ENCODE measurements around the gene HAGHL. TPM values are rescaled to one million over a fixed set of nuclear protein-coding genes. Genes with fewer than 3 reads are reported as not detected.

HAGHL gene
- total and polyA plus RNA-seq, 2 experiments from 2014 or later = 21.6 to 35.3 TPM

DNA sequence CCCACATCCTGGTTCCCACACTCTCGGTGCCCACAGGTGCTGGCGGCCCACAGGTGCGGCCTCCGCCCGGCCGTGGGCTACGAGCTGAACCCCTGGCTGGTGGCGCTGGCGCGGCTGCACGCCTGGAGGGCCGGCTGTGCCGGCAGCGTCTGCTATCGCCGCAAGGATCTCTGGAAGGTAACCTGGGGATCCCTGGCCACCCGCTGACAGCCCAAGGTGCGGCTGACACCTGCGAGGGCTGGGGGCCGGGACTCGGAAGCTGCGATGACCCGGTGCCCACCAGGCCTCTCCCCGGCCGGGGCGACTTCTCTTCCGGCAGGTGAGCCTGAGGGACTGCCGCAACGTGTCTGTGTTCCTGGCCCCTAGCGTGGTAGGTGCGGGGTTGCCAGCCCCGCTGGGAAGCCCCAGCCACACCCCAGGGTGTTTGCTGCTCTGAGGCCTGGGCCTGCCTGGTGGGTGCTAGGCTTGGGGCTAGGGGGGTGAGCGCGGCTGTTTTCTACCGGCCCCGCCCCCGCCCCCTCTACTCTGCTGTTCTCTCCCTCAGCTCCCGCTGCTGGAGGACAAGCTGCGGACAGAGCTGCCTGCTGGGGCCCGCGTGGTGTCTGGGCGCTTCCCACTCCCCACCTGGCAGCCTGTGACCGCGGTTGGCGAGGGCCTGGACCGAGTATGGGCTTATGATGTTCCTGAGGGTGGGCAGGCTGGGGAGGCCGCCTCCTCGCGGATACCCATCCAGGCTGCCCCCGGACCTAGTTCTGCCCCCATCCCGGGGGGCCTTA is 5.0 kb upstream of the HAGHL start (continued):
- TF ChIP-seq, protein P1, sequence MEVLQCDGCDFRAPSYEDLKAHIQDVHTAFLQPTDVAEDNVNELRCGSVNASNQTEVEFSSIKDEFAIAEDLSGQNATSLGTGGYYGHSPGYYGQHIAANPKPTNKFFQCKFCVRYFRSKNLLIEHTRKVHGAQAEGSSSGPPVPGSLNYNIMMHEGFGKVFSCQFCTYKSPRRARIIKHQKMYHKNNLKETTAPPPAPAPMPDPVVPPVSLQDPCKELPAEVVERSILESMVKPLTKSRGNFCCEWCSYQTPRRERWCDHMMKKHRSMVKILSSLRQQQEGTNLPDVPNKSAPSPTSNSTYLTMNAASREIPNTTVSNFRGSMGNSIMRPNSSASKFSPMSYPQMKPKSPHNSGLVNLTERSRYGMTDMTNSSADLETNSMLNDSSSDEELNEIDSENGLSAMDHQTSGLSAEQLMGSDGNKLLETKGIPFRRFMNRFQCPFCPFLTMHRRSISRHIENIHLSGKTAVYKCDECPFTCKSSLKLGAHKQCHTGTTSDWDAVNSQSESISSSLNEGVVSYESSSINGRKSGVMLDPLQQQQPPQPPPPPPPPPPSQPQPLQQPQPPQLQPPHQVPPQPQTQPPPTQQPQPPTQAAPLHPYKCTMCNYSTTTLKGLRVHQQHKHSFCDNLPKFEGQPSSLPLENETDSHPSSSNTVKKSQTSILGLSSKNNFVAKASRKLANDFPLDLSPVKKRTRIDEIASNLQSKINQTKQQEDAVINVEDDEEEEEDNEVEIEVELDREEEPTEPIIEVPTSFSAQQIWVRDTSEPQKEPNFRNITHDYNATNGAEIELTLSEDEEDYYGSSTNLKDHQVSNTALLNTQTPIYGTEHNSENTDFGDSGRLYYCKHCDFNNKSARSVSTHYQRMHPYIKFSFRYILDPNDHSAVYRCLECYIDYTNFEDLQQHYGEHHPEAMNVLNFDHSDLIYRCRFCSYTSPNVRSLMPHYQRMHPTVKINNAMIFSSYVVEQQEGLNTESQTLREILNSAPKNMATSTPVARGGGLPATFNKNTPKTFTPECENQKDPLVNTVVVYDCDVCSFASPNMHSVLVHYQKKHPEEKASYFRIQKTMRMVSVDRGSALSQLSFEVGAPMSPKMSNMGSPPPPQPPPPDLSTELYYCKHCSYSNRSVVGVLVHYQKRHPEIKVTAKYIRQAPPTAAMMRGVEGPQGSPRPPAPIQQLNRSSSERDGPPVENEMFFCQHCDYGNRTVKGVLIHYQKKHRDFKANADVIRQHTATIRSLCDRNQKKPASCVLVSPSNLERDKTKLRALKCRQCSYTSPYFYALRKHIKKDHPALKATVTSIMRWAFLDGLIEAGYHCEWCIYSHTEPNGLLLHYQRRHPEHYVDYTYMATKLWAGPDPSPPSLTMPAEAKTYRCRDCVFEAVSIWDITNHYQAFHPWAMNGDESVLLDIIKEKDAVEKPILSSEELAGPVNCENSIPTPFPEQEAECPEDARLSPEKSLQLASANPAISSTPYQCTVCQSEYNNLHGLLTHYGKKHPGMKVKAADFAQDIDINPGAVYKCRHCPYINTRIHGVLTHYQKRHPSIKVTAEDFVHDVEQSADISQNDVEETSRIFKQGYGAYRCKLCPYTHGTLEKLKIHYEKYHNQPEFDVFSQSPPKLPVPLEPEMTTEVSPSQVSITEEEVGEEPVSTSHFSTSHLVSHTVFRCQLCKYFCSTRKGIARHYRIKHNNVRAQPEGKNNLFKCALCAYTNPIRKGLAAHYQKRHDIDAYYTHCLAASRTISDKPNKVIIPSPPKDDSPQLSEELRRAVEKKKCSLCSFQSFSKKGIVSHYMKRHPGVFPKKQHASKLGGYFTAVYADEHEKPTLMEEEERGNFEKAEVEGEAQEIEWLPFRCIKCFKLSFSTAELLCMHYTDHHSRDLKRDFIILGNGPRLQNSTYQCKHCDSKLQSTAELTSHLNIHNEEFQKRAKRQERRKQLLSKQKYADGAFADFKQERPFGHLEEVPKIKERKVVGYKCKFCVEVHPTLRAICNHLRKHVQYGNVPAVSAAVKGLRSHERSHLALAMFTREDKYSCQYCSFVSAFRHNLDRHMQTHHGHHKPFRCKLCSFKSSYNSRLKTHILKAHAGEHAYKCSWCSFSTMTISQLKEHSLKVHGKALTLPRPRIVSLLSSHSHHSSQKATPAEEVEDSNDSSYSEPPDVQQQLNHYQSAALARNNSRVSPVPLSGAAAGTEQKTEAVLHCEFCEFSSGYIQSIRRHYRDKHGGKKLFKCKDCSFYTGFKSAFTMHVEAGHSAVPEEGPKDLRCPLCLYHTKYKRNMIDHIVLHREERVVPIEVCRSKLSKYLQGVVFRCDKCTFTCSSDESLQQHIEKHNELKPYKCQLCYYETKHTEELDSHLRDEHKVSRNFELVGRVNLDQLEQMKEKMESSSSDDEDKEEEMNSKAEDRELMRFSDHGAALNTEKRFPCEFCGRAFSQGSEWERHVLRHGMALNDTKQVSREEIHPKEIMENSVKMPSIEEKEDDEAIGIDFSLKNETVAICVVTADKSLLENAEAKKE (CRISPR knock-in tag; IDR thresholded peaks at IDR 0.05) = no peak
- TF ChIP-seq, protein P2, sequence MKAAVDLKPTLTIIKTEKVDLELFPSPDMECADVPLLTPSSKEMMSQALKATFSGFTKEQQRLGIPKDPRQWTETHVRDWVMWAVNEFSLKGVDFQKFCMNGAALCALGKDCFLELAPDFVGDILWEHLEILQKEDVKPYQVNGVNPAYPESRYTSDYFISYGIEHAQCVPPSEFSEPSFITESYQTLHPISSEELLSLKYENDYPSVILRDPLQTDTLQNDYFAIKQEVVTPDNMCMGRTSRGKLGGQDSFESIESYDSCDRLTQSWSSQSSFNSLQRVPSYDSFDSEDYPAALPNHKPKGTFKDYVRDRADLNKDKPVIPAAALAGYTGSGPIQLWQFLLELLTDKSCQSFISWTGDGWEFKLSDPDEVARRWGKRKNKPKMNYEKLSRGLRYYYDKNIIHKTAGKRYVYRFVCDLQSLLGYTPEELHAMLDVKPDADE (IDR thresholded peaks at IDR 0.05) = no peak
- no peak for TF ChIP-seq EZH2 (IDR thresholded peaks at IDR 0.05; ENCODE audit: low read depth, unreplicated experiment)

DNA sequence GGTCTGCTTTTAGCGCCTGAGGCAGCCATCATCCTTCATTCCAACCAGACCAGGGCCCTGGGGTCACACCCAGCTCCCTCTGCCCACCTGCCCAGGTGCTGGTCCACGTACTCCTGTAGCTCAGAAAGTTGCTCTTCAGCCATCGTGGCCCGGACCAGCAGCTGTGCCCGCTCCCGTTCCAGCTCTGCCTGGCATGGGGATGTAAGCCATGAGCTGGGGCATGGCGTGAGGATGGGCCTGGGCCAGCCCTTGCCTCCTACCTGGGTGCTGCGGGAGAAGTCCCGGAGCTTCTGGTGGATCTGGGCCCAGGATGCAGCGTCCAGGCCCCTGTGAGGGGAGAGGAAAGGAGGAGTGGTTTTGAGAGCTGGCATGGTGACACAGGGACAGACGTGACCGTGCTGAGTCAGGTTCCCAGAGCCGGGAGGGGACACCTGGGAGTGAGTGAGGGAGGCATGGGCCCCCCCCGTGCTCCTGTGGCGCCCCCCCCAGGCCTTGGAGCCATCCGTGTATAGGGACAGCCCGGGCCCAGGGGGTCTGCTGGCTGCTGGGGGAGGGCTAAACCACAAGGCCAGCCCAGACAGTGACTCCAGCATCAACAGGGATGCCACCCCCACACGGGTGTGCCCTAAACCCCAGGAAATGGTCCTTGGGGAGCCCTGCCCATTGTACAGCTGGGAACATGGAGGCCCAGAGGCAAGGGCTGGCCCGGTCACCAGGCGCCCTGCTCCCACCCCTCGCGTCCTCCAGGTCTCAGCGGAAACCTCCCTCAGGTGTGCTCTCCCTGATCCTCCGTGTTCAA is 3.9 kb upstream of the HAGHL start:
- Histone ChIP-seq H3K27me3 (ENCODE audit: insufficient read depth) (peaks cover 19% of the 10 kb centered on the region; the same call in 1 of the 2 replicates), H3K4me2 (no peak overlapping the region), H3K36me3 (ENCODE audit: insufficient read depth) (no peaks in the 10 kb centered on the region), H4K20me1 (replicated peaks; ENCODE audit: insufficient read depth) (no peaks in the 10 kb centered on the region), H3K27ac (ENCODE audit: low read depth) (no peak overlapping the region), H2AFZ (no peak overlapping the region), H3K9me2 (ENCODE audit: insufficient read depth) (no peaks in the 10 kb centered on the region), H3K4me3 (no peak overlapping the region), H3K4me1 (ENCODE audit: insufficient read depth) (peaks cover 8% of the 10 kb centered on the region; the same call in 1 of the 2 replicates), H3K79me2 (replicated peaks; ENCODE audit: insufficient read depth) (no peaks in the 10 kb centered on the region), H3F3A (replicated peaks; ENCODE audit: low read depth) (peaks cover 12% of the 10 kb centered on the region)
- no peaks in the 10 kb centered on the region for H3K9me3 Mint-ChIP-seq
- peaks cover 9% of the 10 kb centered on the region; the same call in 2 of the 3 replicates for H3K4me1 Mint-ChIP-seq
- no peak for TF ChIP-seq JUNB (IDR thresholded peaks at IDR 0.05; ENCODE audit: unreplicated experiment)
- no peaks in the 10 kb centered on the region for H3K36me3 Mint-ChIP-seq (ENCODE audit: low read depth)
- DNase-seq (ENCODE audit: low spot score) (no peak), ATAC-seq (no peak)
- peaks cover 25% of the 10 kb centered on the region for H3K27me3 Mint-ChIP-seq (ENCODE audit: insufficient read depth, low read depth, poor library complexity)
- H3K4me3 Mint-ChIP-seq = no peak overlapping the region
- no peak overlapping the region for H3K27ac Mint-ChIP-seq
